Tibial nerve (tissue), 3 donors: Measurements from ENCODE around the gene NAIF1.

Experiments used
- POLR2A ChIP-seq, 2 donors: fragments of 450-650 bp; IDR thresholded peaks; one replicate each; pipeline ENCODE4 v1.6.1; 2017; ENCODE audit warnings: antibody characterized with exemption in 2 of 2, mild to moderate bottlenecking in 2 of 2, moderate library complexity in 2 of 2
- TF ChIP-seq, protein P1 (sequence below), 5 experiments: fragments of 200-600 bp in 3 of 5; fragments of 450-650 bp in 2 of 5; sonication (generic) in 3 of 5; IDR thresholded peaks; one replicate each; pipeline ENCODE4 v1.5.1; 2016 to 2019; ENCODE audit warnings: antibody characterized with exemption in 5 of 5, mild to moderate bottlenecking in 3 of 5, moderate library complexity in 2 of 5

DNA sequence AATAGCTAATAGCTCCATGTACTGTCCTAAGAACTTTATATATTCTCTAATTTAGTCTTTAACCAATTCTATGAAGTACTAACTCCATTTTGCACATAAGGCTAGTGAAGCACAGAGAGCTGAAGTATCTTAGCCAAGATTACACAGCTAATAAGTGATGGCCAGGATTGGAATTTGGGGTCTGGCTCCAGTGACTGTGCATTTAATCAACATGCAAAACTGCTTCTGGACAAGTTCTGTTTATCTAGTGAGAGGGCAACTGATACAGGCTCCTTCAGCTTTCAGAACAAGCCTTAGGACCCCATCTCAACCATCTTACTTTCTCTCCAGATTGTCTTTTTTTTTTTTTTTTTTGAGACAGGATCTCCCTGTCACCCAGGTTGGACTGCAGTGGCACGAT is 22.2 kb upstream of the NAIF1 start:
- TF ChIP-seq POLR2A (IDR thresholded peaks at IDR 0.05) = no peak
- TF ChIP-seq, protein P1, sequence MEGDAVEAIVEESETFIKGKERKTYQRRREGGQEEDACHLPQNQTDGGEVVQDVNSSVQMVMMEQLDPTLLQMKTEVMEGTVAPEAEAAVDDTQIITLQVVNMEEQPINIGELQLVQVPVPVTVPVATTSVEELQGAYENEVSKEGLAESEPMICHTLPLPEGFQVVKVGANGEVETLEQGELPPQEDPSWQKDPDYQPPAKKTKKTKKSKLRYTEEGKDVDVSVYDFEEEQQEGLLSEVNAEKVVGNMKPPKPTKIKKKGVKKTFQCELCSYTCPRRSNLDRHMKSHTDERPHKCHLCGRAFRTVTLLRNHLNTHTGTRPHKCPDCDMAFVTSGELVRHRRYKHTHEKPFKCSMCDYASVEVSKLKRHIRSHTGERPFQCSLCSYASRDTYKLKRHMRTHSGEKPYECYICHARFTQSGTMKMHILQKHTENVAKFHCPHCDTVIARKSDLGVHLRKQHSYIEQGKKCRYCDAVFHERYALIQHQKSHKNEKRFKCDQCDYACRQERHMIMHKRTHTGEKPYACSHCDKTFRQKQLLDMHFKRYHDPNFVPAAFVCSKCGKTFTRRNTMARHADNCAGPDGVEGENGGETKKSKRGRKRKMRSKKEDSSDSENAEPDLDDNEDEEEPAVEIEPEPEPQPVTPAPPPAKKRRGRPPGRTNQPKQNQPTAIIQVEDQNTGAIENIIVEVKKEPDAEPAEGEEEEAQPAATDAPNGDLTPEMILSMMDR (IDR thresholded peaks at IDR 0.05) = no peak
